ENCODE data around the gene ZNRF1.

The ZNRF1 gene

GRCh38 chr16:75026892-75027391, 28.1 kb downstream of the ZNRF1 start:
- no peak for DNase-seq
- ATAC-seq = no peak

GRCh38 chr16:75027520-75028300, 28.9 kb downstream of the ZNRF1 start:
- no peak for DNase-seq
- no peak for ATAC-seq

GRCh38 chr16:75028544-75029135, 29.8 kb downstream of the ZNRF1 start:
- ATAC-seq = no peak
- no peak for DNase-seq

GRCh38 chr16:75029854-75030253, 31.0 kb downstream of the ZNRF1 start:
- no peak for DNase-seq
- no peak for ATAC-seq

GRCh38 chr16:75032655-75033054, 33.8 kb downstream of the ZNRF1 start:
- ATAC-seq (no peak), DNase-seq (no peak)

GRCh38 chr16:75035410-75035968, 36.7 kb downstream of the ZNRF1 start:
- ATAC-seq (no peak), DNase-seq (no peak)

- ATAC-seq = no peak
These were observed 39.4 kb downstream of the ZNRF1 start for GRCh38 chr16:75038036-75038858.

GRCh38 chr16:75039941-75040340, 41.1 kb downstream of the ZNRF1 start:
- ATAC-seq (no peak), DNase-seq (no peak)

More at GRCh38 chr16:75038036-75038858, 39.4 kb downstream of the ZNRF1 start:
- DNase-seq = no peak

- DNase-seq (no peak), ATAC-seq (no peak)
These were observed 43.8 kb downstream of the ZNRF1 start for GRCh38 chr16:75042426-75043174.

GRCh38 chr16:75043175-75043895, 44.5 kb downstream of the ZNRF1 start:
- ATAC-seq (no peak), DNase-seq (no peak)

- DNase-seq (no peak), ATAC-seq (no peak)
These were observed 46.1 kb downstream of the ZNRF1 start for GRCh38 chr16:75044800-75045361.

GRCh38 chr16:75045424-75045823, 46.6 kb downstream of the ZNRF1 start:
- DNase-seq = no peak
- no peak for ATAC-seq

- no peak for ATAC-seq
- no peak for DNase-seq
These were observed 49.2 kb downstream of the ZNRF1 start for GRCh38 chr16:75048054-75048453.

GRCh38 chr16:75048530-75048929, 49.7 kb downstream of the ZNRF1 start:
- DNase-seq = no peak
- ATAC-seq = no peak

GRCh38 chr16:75052481-75053202, 53.8 kb downstream of the ZNRF1 start:
- DNase-seq (no peak), ATAC-seq (no peak)

- no peak for ATAC-seq
These were observed 55.1 kb downstream of the ZNRF1 start for GRCh38 chr16:75053791-75054555.

GRCh38 chr16:75054556-75054947, 55.7 kb downstream of the ZNRF1 start:
- DNase-seq = no peak
- ATAC-seq = no peak

More at GRCh38 chr16:75053791-75054555, 55.1 kb downstream of the ZNRF1 start:
- DNase-seq = no peak

- ATAC-seq = no peak
These were observed 60.0 kb downstream of the ZNRF1 start for GRCh38 chr16:75058806-75059205.

GRCh38 chr16:75059411-75059810, 60.6 kb downstream of the ZNRF1 start:
- ATAC-seq (no peak), DNase-seq (no peak)

More at GRCh38 chr16:75058806-75059205, 60.0 kb downstream of the ZNRF1 start:
- no peak for DNase-seq

Measured in stimulated activated naive CD8-positive, alpha-beta T cell treated with anti-CD3 and anti-CD28 coated beads, Interleukin-15, Interleukin-2, amounts not matched to agents 100 U/mL and 50 U/mL, for 24 hours (primary cell).